ENCODE data around the gene ADSS2.

GRCh38 chr1:244371242-244372141 lies 80.2 kb downstream of the ADSS2 start:
- TF ChIP-seq POLR2AphosphoS5 (IDR thresholded peaks at IDR 0.05; ENCODE audit: low read depth) (no peak), CTCF (conservative IDR thresholded peaks at IDR 0.05; ENCODE audit: low read depth in 2 of 2) (no peak), EZH2phosphoT487 (IDR thresholded peaks at IDR 0.05; ENCODE audit: unreplicated experiment) (no peak), REST (IDR thresholded peaks at IDR 0.05; ENCODE audit: unreplicated experiment) (no peak)

Measured in GM23338 (cell line).